Inflammatory macrophage treated with lipopolysaccharide for 1 hour (primary cell): ENCODE results near the gene ZNF618.

ENCODE experiments used
- DNase-seq, 2 donors: peaks; one replicate each; pipeline ENCODE4 v3.0.0-alpha.2; 2020 to 2022

The ZNF618 gene

GRCh38 chr9:113940077-113940476 is 64.0 kb downstream of the ZNF618 start:
- no peak for DNase-seq

GRCh38 chr9:113941056-113941455 is 64.9 kb downstream of the ZNF618 start:
- no peak for DNase-seq

GRCh38 chr9:113941526-113941925 is 65.4 kb downstream of the ZNF618 start:
- DNase-seq, result peak; percentile 55 to 62

GRCh38 chr9:113943112-113944009 is 67.3 kb downstream of the ZNF618 start:
- DNase-seq, result no peak

- no peak for DNase-seq
Observed at GRCh38 chr9:113945784-113946183, 69.7 kb downstream of the ZNF618 start.

GRCh38 chr9:113946496-113947115 is 70.5 kb downstream of the ZNF618 start:
- DNase-seq, result no peak

GRCh38 chr9:113947941-113948340 is 71.8 kb downstream of the ZNF618 start:
- DNase-seq, result no peak

- DNase-seq, result peak; percentile 26 to 89
Observed at GRCh38 chr9:113948891-113949570, 72.9 kb downstream of the ZNF618 start.

- no peak for DNase-seq
Observed at GRCh38 chr9:113949571-113950078, 73.5 kb downstream of the ZNF618 start.

- no peak for DNase-seq
Observed at GRCh38 chr9:113950195-113951031, 74.3 kb downstream of the ZNF618 start.

GRCh38 chr9:113951032-113951372 is 74.9 kb downstream of the ZNF618 start:
- DNase-seq, result no peak

GRCh38 chr9:113952676-113953075 is 76.6 kb downstream of the ZNF618 start:
- no peak for DNase-seq

- DNase-seq, result no peak
Observed at GRCh38 chr9:113953531-113953930, 77.4 kb downstream of the ZNF618 start.

- no peak for DNase-seq
Observed at GRCh38 chr9:113954591-113954990, 78.5 kb downstream of the ZNF618 start.

- peak; percentile 33 to 37 for DNase-seq
Observed at GRCh38 chr9:113955076-113955752, 79.1 kb downstream of the ZNF618 start.

- no peak for DNase-seq
Observed at GRCh38 chr9:113956901-113957300, 80.8 kb downstream of the ZNF618 start.

GRCh38 chr9:113957351-113957750 is 81.2 kb downstream of the ZNF618 start:
- no peak for DNase-seq

GRCh38 chr9:113957821-113958341 is 81.8 kb downstream of the ZNF618 start:
- no peak for DNase-seq

GRCh38 chr9:113958556-113958955 is 82.4 kb downstream of the ZNF618 start:
- DNase-seq, result no peak

- no peak for DNase-seq
Observed at GRCh38 chr9:113960768-113961167, 84.7 kb downstream of the ZNF618 start.

GRCh38 chr9:113962396-113962795 is 86.3 kb downstream of the ZNF618 start:
- no peak for DNase-seq
